ENCODE results near the gene LYRM4.
A peak's percentile ranks its signal among the peaks of the same experiment; 100 is the strongest.

LYRM4 gene

GRCh38 chr6:5260661-5261544, at the start of gene LYRM4, which contains the start of gene FARS2:
Gene LYRM4 (minus strand): TSS chr6:5260950. CDS start chr6:5260733, 217 bp downstream.
Gene FARS2 (plus strand): TSS chr6:5261513.
- peak; percentile 98 for DNase-seq

- no peak for DNase-seq
Observed at GRCh38 chr6:5308066-5308465, 47.3 kb upstream of the LYRM4 start.

- no peak for DNase-seq
Observed at GRCh38 chr6:5307058-5307457, 46.3 kb upstream of the LYRM4 start.

GRCh38 chr6:5305968-5306626, 45.3 kb upstream of the LYRM4 start:
- no peak for DNase-seq

- no peak for DNase-seq
Observed at GRCh38 chr6:5303682-5304081, 42.9 kb upstream of the LYRM4 start.

GRCh38 chr6:5302995-5303622, 42.4 kb upstream of the LYRM4 start:
- DNase-seq: no peak

- DNase-seq: no peak
Observed at GRCh38 chr6:5302220-5302946, 41.6 kb upstream of the LYRM4 start.

GRCh38 chr6:5300206-5300764, 39.5 kb upstream of the LYRM4 start:
- no peak for DNase-seq

GRCh38 chr6:5295623-5296022, 34.9 kb upstream of the LYRM4 start:
- no peak for DNase-seq

GRCh38 chr6:5294392-5295211, 33.9 kb upstream of the LYRM4 start:
- no peak for DNase-seq

GRCh38 chr6:5293692-5294091, 32.9 kb upstream of the LYRM4 start:
- no peak for DNase-seq

- no peak for DNase-seq
Observed at GRCh38 chr6:5292154-5292553, 31.4 kb upstream of the LYRM4 start.

GRCh38 chr6:5290500-5290899, 29.8 kb upstream of the LYRM4 start:
- DNase-seq: no peak

- DNase-seq: no peak
Observed at GRCh38 chr6:5290097-5290496, 29.3 kb upstream of the LYRM4 start.

GRCh38 chr6:5287966-5288297, 27.2 kb upstream of the LYRM4 start:
- no peak for DNase-seq

- no peak for DNase-seq
Observed at GRCh38 chr6:5287205-5287965, 26.6 kb upstream of the LYRM4 start.

GRCh38 chr6:5286780-5287179, 26.0 kb upstream of the LYRM4 start:
- no peak for DNase-seq

- DNase-seq: no peak
Observed at GRCh38 chr6:5285526-5285925, 24.8 kb upstream of the LYRM4 start.

- no peak for DNase-seq
Observed at GRCh38 chr6:5285081-5285480, 24.3 kb upstream of the LYRM4 start.

GRCh38 chr6:5282191-5282623, 21.5 kb upstream of the LYRM4 start:
- no peak for DNase-seq

GRCh38 chr6:5280920-5281319, 20.2 kb upstream of the LYRM4 start:
- DNase-seq: no peak

All from right forelimb (tissue), 1 donor.